Transverse colon (tissue), 4 donors: ENCODE results near the gene SMIM7. TPM values are rescaled to one million over a fixed set of nuclear protein-coding genes. Genes with fewer than 3 reads are reported as not detected.
"Not testable (repeated sequence)": the region's sequence is repeated elsewhere in the genome, so short reads cannot be mapped to it uniquely, and the experiment has no call there.

Experiments
- DNase-seq: peaks from one replicate; pipeline ENCODE4 v3.0.0-alpha.2; 2019
- H3K27ac ChIP-seq, 4 donors: fragments of 200-600 bp; sonication (generic); 2 replicates each; pipeline ENCODE4 v1.5.1; 2016 to 2018; ENCODE audit warnings: inconsistent platforms in 4 of 4
- H3K27me3 ChIP-seq: fragments of 200-600 bp; sonication (generic); 2 replicates; pipeline ENCODE4 v1.5.1; 2017; ENCODE audit warnings: inconsistent platforms
- H3K36me3 ChIP-seq, 4 donors: fragments of 200-600 bp; sonication (generic); 2 replicates each; pipeline ENCODE4 v1.5.1; 2017 to 2019; ENCODE audit warnings: inconsistent platforms in 4 of 4
- H3K4me1 ChIP-seq, 4 donors: fragments of 200-600 bp; sonication (generic); 2 replicates each; pipeline ENCODE4 v1.5.1; 2017 to 2020; ENCODE audit warnings: inconsistent platforms in 4 of 4
- H3K4me3 ChIP-seq, 4 donors: fragments of 200-600 bp; sonication (generic); 1 replicate in 1 of 4; 2 replicates in 3 of 4; pipeline versions ENCODE4 v1.5.1 to v1.6.1; 2017 to 2019; ENCODE audit warnings: inconsistent platforms in 4 of 4
- H3K9me3 ChIP-seq, 2 donors: fragments of 200-600 bp; sonication (generic); 2 replicates each; pipeline ENCODE4 v1.5.1; 2017 to 2019; ENCODE audit warnings: inconsistent platforms in 2 of 2
- EP300 ChIP-seq: sonication (generic); formaldehyde crosslinking; IDR thresholded peaks from one replicate; pipeline ENCODE4 v1.6.1; 2017; ENCODE audit warnings: antibody characterized with exemption, low read depth
- POLR2A ChIP-seq: fragments of 450-650 bp; IDR thresholded peaks from one replicate; pipeline ENCODE4 v1.6.1; 2016; ENCODE audit warnings: antibody characterized with exemption, mild to moderate bottlenecking, moderate library complexity
- POLR2AphosphoS5 ChIP-seq, 3 donors: sonication (generic); formaldehyde crosslinking; IDR thresholded peaks; one replicate each; pipeline ENCODE4 v1.6.1; 2016; ENCODE audit warnings: antibody characterized with exemption in 3 of 3
- WGBS, 2 donors: methylation state at CpG; one replicate each; pipeline ENCODE4 v1.1.5; 2018; ENCODE audit warnings: low coverage in 1 of 2; 5-methylcytosine and 5-hydroxymethylcytosine counted together
- in situ Hi-C, 4 donors: fragments of 200-750 bp; cut with MboI; loops; one replicate each; pipeline versions ENCODE4 v1.15.0 to v1.15.1; 2017; ENCODE audit warnings: low sequenced_read_pairs in 3 of 4, low pct_ligation_motif_present in 1 of 4, low pct_unique_long_range_greater_than_20kb in 1 of 4
- intact Hi-C: fragments of 100-400 bp; cut with DNase I; formaldehyde crosslinking; loops from one replicate; pipeline ENCODE4 v1.15.1; 2023; ENCODE audit warnings: low total_unique reads
- total RNA-seq, 4 donors: library from RNA; depleted of rRNA; stranded (reverse); fragments of >200 nt; gene quantifications; one replicate each; pipeline ENCODE4 v1.1.0, GENCODE V29; 2016
- TF ChIP-seq, protein P1 (sequence below), 5 experiments: fragments of 200-600 bp in 3 of 5; fragments of 450-650 bp in 2 of 5; sonication (generic) in 3 of 5; IDR thresholded peaks; 1 replicate in 2 of 5; 2 replicates in 3 of 5; pipeline ENCODE4 v1.5.1; 2016 to 2017; ENCODE audit warnings: antibody characterized with exemption in 5 of 5, inconsistent platforms in 3 of 5, mild to moderate bottlenecking in 2 of 5, moderate library complexity in 1 of 5

Gene SMIM7
- total RNA-seq, 4 donors from 2014 or later, result 28.8 to 1,114 (median 108) TPM

GRCh38 chr19:16677055-16677454 lies 17.1 kb upstream of the SMIM7 start:
- no peak overlapping the region for H3K4me3 ChIP-seq
- in situ Hi-C loops (no loop called here), intact Hi-C loops (no loop called here)
- H3K27ac ChIP-seq, result no peak overlapping the region
- TF ChIP-seq EP300 (no peak), POLR2A (no peak)
- no peak for DNase-seq
- H3K4me1 ChIP-seq, result no peaks in the 10 kb centered on the region
- H3K36me3 ChIP-seq, result peaks cover 0 to 9% (median 4%) of the 10 kb centered on the region in 4 donors
- H3K9me3 ChIP-seq, result peaks cover 0 to 5% of the 10 kb centered on the region in 2 donors
- H3K27me3 ChIP-seq, result no peaks in the 10 kb centered on the region

DNA sequence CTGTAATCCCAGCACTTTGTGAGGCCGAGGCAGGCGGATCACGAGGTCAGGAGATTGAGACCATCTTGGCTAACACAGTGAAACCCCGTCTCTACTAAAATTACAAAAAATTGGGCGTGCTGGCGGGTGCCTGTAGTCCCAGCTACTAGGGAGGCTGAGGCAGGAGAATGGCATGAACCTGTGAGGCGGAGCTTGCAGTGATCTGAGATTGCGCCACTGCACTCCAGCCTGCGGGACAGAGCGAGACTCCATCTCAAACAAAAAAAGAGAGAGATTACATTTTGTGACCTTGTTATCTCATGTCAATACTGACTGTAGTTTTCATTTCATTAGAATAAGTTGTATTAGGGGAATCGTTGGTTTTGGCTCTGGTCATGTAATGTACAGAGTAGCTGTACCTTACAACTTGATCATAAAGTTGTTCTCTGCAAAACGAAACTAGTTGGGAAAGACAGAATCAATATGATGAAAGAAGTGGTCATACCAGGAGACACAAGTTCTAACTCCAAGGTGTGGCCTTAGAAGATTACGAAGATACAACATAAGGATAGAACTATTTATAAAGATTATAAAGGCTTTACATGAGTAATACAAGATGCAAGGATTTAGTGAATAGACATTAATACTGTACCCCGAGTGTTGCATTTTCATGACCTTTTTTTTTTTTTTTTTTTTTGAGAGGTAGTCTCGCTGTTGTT lies 16.3 kb upstream of the SMIM7 start:
- WGBS, 2 donors, result 86 to 91% methylated on average over 7 to 15 of the region's 15 CpGs
- no peak for TF ChIP-seq POLR2A
- no peak overlapping the region for H3K4me3 ChIP-seq
- H3K4me1 ChIP-seq, result peaks cover 0 to 6% (median 0%) of the 10 kb centered on the region in 4 donors
- in situ Hi-C loops (no loop called here), intact Hi-C loops (no loop called here)
- DNase-seq, result no peak
- H3K36me3 ChIP-seq, result peaks cover 0 to 8% (median 4%) of the 10 kb centered on the region in 4 donors
- no peak overlapping the region for H3K27ac ChIP-seq
- H3K27me3 ChIP-seq, result no peaks in the 10 kb centered on the region
- H3K9me3 ChIP-seq, result peaks cover 0 to 5% of the 10 kb centered on the region in 2 donors

GRCh38 chr19:16673839-16674238 lies 13.9 kb upstream of the SMIM7 start:
- H3K27ac ChIP-seq, in situ Hi-C loops, H3K4me3 ChIP-seq, H3K9me3 ChIP-seq, H3K36me3 ChIP-seq, H3K27me3 ChIP-seq, intact Hi-C loops, DNase-seq, H3K4me1 ChIP-seq: not testable (repeated sequence)
- 91% methylated on average over 4 of the region's 4 CpGs; no CpG with 5 or more reads in 1 of the 2 donors for WGBS, 2 donors

- Histone ChIP-seq H3K9me3 (no peaks in the 10 kb centered on the region), H3K4me3 (no peak overlapping the region), H3K36me3 (no peaks in the 10 kb centered on the region), H3K27ac (no peak overlapping the region), H3K4me1 (peaks cover 0 to 6% (median 0%) of the 10 kb centered on the region in 4 donors), H3K27me3 (no peaks in the 10 kb centered on the region)
- intact Hi-C loops, result no loop called here
- TF ChIP-seq POLR2AphosphoS5 (IDR thresholded peaks at IDR 0.05) (no peak), POLR2A (no peak), EP300 (no peak)
- TF ChIP-seq, protein P1, sequence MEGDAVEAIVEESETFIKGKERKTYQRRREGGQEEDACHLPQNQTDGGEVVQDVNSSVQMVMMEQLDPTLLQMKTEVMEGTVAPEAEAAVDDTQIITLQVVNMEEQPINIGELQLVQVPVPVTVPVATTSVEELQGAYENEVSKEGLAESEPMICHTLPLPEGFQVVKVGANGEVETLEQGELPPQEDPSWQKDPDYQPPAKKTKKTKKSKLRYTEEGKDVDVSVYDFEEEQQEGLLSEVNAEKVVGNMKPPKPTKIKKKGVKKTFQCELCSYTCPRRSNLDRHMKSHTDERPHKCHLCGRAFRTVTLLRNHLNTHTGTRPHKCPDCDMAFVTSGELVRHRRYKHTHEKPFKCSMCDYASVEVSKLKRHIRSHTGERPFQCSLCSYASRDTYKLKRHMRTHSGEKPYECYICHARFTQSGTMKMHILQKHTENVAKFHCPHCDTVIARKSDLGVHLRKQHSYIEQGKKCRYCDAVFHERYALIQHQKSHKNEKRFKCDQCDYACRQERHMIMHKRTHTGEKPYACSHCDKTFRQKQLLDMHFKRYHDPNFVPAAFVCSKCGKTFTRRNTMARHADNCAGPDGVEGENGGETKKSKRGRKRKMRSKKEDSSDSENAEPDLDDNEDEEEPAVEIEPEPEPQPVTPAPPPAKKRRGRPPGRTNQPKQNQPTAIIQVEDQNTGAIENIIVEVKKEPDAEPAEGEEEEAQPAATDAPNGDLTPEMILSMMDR (IDR thresholded peaks at IDR 0.05), result no peak
- in situ Hi-C loops, result no loop called here
- no peak for DNase-seq
- WGBS, 2 donors, result 82 to 93% methylated on average over 3 of the region's 3 CpGs
Observed at GRCh38 chr19:16673231-16673630, 13.3 kb upstream of the SMIM7 start.

GRCh38 chr19:16671652-16672274 lies 11.8 kb upstream of the SMIM7 start:
- TF ChIP-seq POLR2AphosphoS5 (IDR thresholded peaks at IDR 0.05) (no peak), POLR2A (no peak), EP300 (no peak)
- TF ChIP-seq, protein P1 (IDR thresholded peaks at IDR 0.05), result no peak
- Histone ChIP-seq H3K4me1 (peaks cover 0 to 6% (median 0%) of the 10 kb centered on the region in 4 donors), H3K9me3 (no peaks in the 10 kb centered on the region), H3K27ac (no peak overlapping the region), H3K27me3 (no peaks in the 10 kb centered on the region), H3K36me3 (no peaks in the 10 kb centered on the region), H3K4me3 (no peak overlapping the region)
- intact Hi-C loops, result no loop called here
- 60 to 66% methylated on average over 1 to 11 of the region's 12 CpGs for WGBS, 2 donors
- in situ Hi-C loops, result no loop called here
- DNase-seq, result peak; percentile 43
